CD4-positive, alpha-beta T cell treated with Interleukin-2 at 100 ng/mL for 4 hours (primary cell): ENCODE measurements around the gene COTL1.

Source experiments
- DNase-seq: peaks from one replicate; pipeline ENCODE4 v3.0.0-alpha.2; 2020; ENCODE audit warnings: low spot score

COTL1 gene

GRCh38 chr16:84548971-84549844 lies 68.7 kb downstream of the COTL1 start:
- DNase-seq, result peak; percentile 63

- no peak for DNase-seq
Observed at GRCh38 chr16:84548508-84548907, 69.4 kb downstream of the COTL1 start.

- DNase-seq, result no peak
Observed at GRCh38 chr16:84547546-84548061, 70.3 kb downstream of the COTL1 start.

- no peak for DNase-seq
Observed at GRCh38 chr16:84546669-84547545, 71.0 kb downstream of the COTL1 start.

DNA sequence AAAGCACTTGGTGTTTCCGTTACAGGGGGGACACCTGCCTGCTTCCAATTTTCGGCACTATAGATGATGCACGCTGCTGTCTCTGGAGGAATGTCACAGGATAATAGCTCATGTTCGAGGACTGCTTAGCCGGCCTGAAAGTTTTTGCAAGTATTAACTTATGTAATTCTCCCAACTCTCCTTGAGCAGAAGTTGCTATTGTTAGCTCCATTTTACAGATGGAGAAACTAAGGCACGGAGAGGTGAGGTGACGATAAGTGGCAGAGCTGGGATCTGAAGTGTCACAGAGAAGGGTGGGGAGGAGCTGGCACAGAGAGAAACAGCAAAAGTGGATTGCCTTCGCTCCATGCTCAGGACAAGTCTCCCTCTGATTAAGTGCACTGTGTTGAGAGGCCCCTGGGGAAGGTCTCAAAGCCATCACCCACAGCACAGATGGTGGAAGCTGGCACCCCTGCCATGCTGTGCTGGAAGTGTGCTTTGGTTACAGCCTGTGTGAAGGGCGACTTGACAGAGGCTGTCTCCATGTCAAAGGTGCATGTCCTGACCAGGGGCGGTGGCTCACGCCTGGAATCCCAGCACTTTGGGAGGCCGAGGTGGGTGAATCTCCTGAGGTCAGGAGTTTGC lies 72.7 kb downstream of the COTL1 start:
- DNase-seq, result no peak

DNA sequence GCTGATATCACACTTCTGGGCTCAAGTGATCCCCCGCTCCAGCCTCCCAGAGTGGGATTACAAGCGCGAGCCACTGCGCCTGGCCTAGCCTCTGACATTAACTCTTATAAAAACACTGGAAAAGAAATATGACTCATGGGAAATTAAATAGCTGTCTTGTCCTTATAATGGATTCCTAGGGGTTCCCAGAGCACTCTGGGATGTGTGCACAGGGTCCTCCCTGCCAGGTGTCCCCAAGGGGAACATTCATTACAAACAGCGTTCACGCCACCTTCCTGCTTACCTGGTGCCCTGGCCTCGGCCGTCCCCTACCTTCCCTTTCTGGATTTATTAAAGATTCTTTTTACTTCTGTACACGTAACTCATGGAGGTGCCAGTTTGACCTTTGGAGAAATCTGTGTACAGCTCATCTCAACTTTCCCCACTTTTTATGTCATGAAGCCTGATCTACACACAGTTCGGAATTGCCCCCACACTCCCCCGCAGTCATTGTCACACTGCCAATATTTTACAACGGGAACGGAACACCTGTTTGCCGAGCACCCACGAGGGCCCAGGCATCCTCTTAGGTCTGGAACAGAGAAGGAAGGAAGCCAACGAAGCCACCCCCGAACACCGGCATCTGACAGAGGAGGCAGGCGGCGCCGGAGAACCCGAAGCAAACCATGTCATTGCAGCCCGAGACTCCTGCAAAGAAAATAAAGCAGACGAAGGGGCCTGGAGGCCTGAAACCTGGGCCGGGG lies 73.7 kb downstream of the COTL1 start:
- no peak for DNase-seq

DNA sequence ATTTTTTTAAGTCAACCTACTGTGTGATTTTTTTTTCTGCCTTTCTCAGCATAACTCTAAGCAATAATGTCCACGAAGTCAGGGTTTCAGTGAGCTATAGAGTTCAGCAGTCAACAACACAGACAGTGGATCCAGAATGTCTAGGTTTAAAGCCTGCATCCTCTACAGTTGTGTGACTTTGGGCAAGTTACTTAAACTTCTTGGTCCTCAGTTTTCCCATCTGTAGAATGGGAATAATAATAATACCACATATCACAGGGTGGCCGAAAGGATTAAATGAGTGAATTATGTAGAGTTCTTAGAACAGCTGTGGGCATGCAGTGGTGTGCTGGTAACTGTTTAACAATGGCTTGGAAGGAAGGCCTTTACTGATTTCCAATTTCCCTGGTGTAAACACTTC lies 74.6 kb downstream of the COTL1 start:
- no peak for DNase-seq

- DNase-seq, result no peak
Observed at GRCh38 chr16:84541999-84542817, 75.7 kb downstream of the COTL1 start.

DNA sequence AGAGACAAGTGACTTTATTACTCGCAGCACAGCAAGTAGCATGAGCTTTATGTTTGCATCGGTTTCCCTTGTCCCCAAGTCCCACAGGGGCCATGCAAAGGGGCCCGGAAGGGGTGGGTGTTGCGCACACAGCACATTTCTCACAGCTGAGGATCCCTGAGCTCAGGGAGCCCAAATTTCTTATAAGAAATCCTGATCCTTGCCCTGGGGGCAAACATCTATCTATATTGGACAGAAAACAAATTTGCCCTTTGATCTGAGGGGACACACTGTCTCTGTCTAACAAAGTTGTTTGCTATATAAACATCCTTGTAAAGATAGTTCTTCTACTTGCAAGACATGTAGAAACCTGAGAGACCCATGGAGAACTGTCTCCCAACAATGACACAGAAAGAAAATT lies 77.7 kb downstream of the COTL1 start:
- DNase-seq, result no peak

DNA sequence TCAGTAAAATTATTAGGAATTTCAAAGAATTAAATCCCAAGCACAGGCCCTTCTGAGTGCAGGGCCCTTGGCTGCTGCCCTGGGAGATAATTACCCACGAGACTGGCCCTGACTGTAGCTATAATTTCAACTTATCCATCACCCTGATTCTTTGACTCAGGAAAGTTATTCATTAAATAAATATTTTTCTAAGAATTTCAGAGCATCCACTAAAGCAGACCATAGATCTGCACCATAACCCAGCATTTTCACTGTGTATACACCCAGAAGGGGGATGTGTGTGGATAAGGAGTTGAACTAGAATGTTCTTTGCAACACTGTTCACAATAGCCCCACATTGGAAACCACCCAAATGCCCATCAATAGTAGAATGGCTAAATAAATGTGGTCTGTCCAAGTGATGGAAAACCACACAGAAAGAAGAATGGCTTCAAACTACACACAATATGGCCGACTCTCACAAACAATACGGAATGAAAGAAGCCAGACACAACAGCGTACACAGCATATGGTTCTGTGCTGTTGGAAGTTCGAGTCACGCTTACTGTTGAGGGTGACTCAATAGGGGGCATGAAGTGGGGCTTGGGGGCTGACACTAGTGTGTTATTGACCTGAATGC lies 79.5 kb downstream of the COTL1 start:
- DNase-seq, result no peak

DNA sequence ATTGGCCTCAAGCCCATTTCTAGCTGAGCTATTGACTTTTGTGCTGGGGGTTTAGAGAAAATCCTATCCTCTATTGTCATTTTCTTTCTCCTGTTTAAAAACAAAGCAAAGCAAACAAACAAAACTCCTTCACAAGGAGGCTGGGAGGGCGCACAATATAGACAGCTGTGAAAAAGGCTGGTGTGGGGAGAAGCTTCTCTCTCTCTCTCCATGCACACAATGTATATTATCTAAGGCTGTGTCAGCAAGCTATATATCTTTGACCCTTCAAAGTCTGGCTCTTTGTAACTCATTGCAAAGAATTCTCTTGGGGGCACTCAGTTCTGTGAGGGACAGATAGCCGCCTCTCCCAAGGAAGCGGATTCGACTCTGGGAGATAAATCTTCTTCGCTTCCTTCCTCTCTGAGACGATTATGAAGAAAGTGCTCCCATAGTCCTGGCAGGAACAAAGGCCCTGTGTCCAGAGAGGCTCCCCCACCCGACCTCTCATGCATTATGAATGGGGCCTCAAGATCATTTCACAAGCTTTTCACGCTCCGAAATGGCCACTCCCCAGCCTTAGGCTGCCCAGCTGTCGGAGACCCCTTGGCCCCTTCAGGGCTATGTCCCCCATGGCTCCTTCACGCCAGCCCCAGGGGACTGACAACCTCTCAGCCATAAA lies 80.3 kb downstream of the COTL1 start:
- no peak for DNase-seq

GRCh38 chr16:84535851-84536250 lies 82.0 kb downstream of the COTL1 start:
- DNase-seq, result no peak

DNA sequence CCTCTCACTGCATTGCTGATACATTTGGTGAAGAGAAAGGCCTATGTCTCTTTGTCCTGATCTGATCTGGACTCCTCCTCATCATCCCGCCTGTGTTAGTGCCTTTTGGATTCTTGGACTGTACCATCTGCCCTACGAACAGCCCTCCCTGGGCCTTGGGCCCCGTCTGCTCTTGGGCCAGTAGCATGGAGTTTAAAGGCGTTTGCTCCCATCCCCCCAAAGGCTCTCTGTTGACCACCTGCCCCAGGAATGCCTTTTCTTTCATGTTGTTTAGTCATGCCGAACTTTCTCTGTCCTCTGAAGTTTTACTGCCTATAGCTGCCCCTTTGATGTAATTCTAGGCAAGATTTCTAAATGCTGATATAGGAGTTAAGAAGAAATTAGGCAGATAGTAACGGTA lies 82.5 kb downstream of the COTL1 start:
- DNase-seq, result no peak

- no peak for DNase-seq
Observed at GRCh38 chr16:84534815-84535214, 83.1 kb downstream of the COTL1 start.

- no peak for DNase-seq
Observed at GRCh38 chr16:84532855-84533486, 84.9 kb downstream of the COTL1 start.

GRCh38 chr16:84532291-84532724 lies 85.6 kb downstream of the COTL1 start:
- DNase-seq, result no peak

GRCh38 chr16:84531671-84532111 lies 86.2 kb downstream of the COTL1 start:
- no peak for DNase-seq

- no peak for DNase-seq
Observed at GRCh38 chr16:84530590-84530989, 87.3 kb downstream of the COTL1 start.

- DNase-seq, result no peak
Observed at GRCh38 chr16:84529607-84530006, 88.3 kb downstream of the COTL1 start.
